ENCODE measurements around the gene CHPF2. TPM values are rescaled to one million over a fixed set of nuclear protein-coding genes. Genes with fewer than 3 reads are reported as not detected.

CHPF2 gene
- total RNA-seq, 1 experiment from 2014 or later: 25.0 TPM

DNA sequence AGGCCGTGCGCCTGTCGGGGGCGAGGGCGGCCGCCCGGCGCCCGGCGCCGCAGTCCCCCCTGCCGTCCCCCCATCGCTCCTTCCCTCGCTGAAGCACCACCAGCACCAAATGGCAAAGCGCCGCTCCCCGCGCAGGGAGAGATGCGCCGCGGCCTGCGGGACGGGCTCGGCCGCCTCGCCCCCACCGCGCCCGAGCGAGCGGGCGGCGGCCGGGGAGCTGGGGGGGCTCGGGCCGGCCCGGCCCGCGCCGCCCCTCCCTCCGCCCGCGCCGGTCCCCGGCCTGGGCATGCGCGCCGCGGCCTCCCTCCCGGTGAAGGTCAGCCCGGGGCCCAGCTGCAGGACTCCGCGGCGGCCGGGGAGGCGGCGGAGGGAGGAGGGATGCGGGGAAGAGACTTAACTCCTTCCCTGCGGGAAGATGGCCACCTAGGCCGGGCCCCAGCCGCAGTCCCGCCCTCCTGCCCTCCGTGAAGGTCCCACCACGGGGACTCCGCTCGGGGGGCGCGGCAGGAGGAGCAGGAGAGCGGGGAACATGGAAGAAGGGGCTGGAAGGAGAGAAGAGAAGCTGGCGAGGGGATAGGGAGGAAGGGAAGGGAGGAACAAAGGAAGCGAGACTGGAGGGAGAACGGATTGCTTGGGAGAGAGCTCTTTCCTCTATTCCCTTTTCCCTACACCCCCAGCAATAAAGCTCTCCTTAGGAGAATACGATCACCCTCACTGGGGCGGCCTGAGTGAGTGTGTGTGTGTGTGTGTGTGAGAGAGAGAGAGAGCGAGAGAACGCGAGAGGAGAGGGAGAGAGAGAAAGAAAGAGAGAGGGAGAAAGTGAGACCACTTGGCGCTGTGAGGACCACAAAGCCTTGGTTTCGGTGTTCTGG lies 19.6 kb downstream of the CHPF2 start:
- Histone ChIP-seq H3K4me3 (ENCODE audit: insufficient read depth, low read depth, low read length) (peak overlapping the region; percentile 52), H3K36me3 (replicated peaks; ENCODE audit: control insufficient read depth, insufficient read depth, low read length) (no peaks in the 10 kb centered on the region), H3K27me3 (ENCODE audit: control insufficient read depth, insufficient read depth, low read length) (peaks cover 50% of the 10 kb centered on the region)
- DNase-seq: peak; percentile 98

DNA sequence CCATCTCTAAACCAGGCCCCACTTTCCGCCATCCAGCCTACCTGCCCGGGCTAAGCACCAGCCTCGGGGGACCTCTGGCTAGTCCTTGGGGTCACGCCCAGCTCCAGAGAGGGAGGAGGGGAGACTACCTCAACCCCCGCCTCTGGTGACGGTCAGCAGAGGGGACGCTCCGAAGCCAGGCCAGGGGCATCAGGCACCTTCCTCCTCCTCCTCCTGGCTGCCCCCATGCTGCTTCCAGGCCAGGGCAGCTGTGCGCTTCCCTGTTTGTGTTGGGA lies 20.2 kb downstream of the CHPF2 start:
- H3K36me3 ChIP-seq (replicated peaks; ENCODE audit: control insufficient read depth, insufficient read depth, low read length): no peaks in the 10 kb centered on the region
- peak overlapping the region; percentile 52 for H3K4me3 ChIP-seq (ENCODE audit: insufficient read depth, low read depth, low read length)
- DNase-seq: peak; percentile 79
- peaks cover 45% of the 10 kb centered on the region for H3K27me3 ChIP-seq (ENCODE audit: control insufficient read depth, insufficient read depth, low read length)

- peaks cover 38% of the 10 kb centered on the region for H3K27me3 ChIP-seq (ENCODE audit: control insufficient read depth, insufficient read depth, low read length)
- peak overlapping the region; percentile 52; the same call in 1 of the 2 replicates for H3K4me3 ChIP-seq (ENCODE audit: insufficient read depth, low read depth, low read length)
- H3K36me3 ChIP-seq (replicated peaks; ENCODE audit: control insufficient read depth, insufficient read depth, low read length): no peaks in the 10 kb centered on the region
- DNase-seq: peak; percentile 87
Observed at GRCh38 chr7:151252961-151253711, 20.9 kb downstream of the CHPF2 start.

GRCh38 chr7:151254316-151254715 lies 22.0 kb downstream of the CHPF2 start:
- DNase-seq: no peak
- no peak overlapping the region for H3K4me3 ChIP-seq (ENCODE audit: insufficient read depth, low read depth, low read length)
- no peaks in the 10 kb centered on the region for H3K36me3 ChIP-seq (replicated peaks; ENCODE audit: control insufficient read depth, insufficient read depth, low read length)
- peaks cover 29% of the 10 kb centered on the region for H3K27me3 ChIP-seq (ENCODE audit: control insufficient read depth, insufficient read depth, low read length)

GRCh38 chr7:151254851-151255250 lies 22.6 kb downstream of the CHPF2 start:
- DNase-seq: no peak
- Histone ChIP-seq H3K4me3 (ENCODE audit: insufficient read depth, low read depth, low read length) (no peak overlapping the region), H3K27me3 (ENCODE audit: control insufficient read depth, insufficient read depth, low read length) (peaks cover 23% of the 10 kb centered on the region), H3K36me3 (replicated peaks; ENCODE audit: control insufficient read depth, insufficient read depth, low read length) (no peaks in the 10 kb centered on the region)

- no peaks in the 10 kb centered on the region for H3K36me3 ChIP-seq (replicated peaks; ENCODE audit: control insufficient read depth, insufficient read depth, low read length)
- DNase-seq: no peak
- peaks cover 18% of the 10 kb centered on the region for H3K27me3 ChIP-seq (ENCODE audit: control insufficient read depth, insufficient read depth, low read length)
- no peak overlapping the region for H3K4me3 ChIP-seq (ENCODE audit: insufficient read depth, low read depth, low read length)
Observed at GRCh38 chr7:151255390-151255789, 23.1 kb downstream of the CHPF2 start.

- H3K36me3 ChIP-seq (replicated peaks; ENCODE audit: control insufficient read depth, insufficient read depth, low read length): no peaks in the 10 kb centered on the region
- no peak for DNase-seq
- H3K27me3 ChIP-seq (ENCODE audit: control insufficient read depth, insufficient read depth, low read length): peaks cover 7% of the 10 kb centered on the region
- no peak overlapping the region for H3K4me3 ChIP-seq (ENCODE audit: insufficient read depth, low read depth, low read length)
Observed at GRCh38 chr7:151256410-151257045, 24.2 kb downstream of the CHPF2 start.

- Histone ChIP-seq H3K4me3 (ENCODE audit: insufficient read depth, low read depth, low read length) (no peak overlapping the region), H3K27me3 (ENCODE audit: control insufficient read depth, insufficient read depth, low read length) (peaks cover 7% of the 10 kb centered on the region), H3K36me3 (replicated peaks; ENCODE audit: control insufficient read depth, insufficient read depth, low read length) (no peaks in the 10 kb centered on the region)
- DNase-seq: no peak
Observed at GRCh38 chr7:151257990-151258389, 25.7 kb downstream of the CHPF2 start.

- H3K27me3 ChIP-seq (ENCODE audit: control insufficient read depth, insufficient read depth, low read length): peaks cover 2% of the 10 kb centered on the region; the same call in 1 of the 2 replicates
- H3K4me3 ChIP-seq (ENCODE audit: insufficient read depth, low read depth, low read length): no peak overlapping the region
- no peak for DNase-seq
- H3K36me3 ChIP-seq (replicated peaks; ENCODE audit: control insufficient read depth, insufficient read depth, low read length): no peaks in the 10 kb centered on the region
Observed at GRCh38 chr7:151260471-151260870, 28.2 kb downstream of the CHPF2 start.

GRCh38 chr7:151260883-151261282 lies 28.6 kb downstream of the CHPF2 start:
- no peak for DNase-seq
- no peak overlapping the region for H3K4me3 ChIP-seq (ENCODE audit: insufficient read depth, low read depth, low read length)
- H3K36me3 ChIP-seq (replicated peaks; ENCODE audit: control insufficient read depth, insufficient read depth, low read length): no peaks in the 10 kb centered on the region
- peaks cover 2% of the 10 kb centered on the region; the same call in 1 of the 2 replicates for H3K27me3 ChIP-seq (ENCODE audit: control insufficient read depth, insufficient read depth, low read length)

DNA sequence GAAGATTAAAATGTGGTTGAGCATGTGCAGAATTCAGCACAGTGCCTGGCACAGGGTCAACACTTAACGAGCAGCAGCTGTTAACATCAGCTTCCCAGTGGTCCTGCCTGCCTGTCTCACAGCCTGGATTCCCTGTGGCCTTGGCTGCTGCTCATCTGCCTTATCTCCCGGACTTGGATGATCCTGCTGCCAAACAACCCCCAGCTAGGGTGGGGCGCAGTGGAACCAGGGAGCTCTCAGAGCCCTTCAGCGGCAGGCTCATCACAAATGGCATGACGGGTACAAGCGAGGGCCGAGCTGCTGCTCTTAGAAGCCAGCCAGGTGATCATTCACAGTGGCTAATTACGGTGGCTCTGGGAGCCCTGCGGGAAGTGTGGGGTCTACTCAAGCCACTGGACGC lies 29.2 kb downstream of the CHPF2 start:
- no peak overlapping the region for H3K4me3 ChIP-seq (ENCODE audit: insufficient read depth, low read depth, low read length)
- H3K36me3 ChIP-seq (replicated peaks; ENCODE audit: control insufficient read depth, insufficient read depth, low read length): no peaks in the 10 kb centered on the region
- no peaks in the 10 kb centered on the region for H3K27me3 ChIP-seq (ENCODE audit: control insufficient read depth, insufficient read depth, low read length)
- DNase-seq: no peak

DNA sequence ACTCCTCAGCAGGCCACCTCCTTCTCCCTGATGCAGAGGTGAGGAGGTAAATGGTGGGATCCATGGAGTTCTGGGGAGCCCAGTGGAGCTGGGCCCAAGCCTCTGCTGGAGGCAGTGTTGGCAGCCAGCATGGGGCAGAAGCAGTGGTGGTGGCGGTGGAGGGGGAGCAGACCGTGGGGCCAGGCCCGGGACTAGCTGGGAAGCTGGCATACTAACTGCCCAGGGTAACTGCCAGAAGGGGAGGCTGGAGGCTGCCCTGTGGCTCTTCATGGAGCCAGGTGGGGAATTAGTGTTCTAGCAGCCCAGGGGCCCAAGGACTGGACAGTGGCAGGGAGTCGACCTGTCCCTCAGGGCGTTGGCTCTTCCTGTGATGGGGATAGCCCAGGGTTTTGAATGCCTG lies 32.3 kb downstream of the CHPF2 start:
- no peak for DNase-seq
- Histone ChIP-seq H3K36me3 (replicated peaks; ENCODE audit: control insufficient read depth, insufficient read depth, low read length) (no peaks in the 10 kb centered on the region), H3K27me3 (ENCODE audit: control insufficient read depth, insufficient read depth, low read length) (no peaks in the 10 kb centered on the region), H3K4me3 (ENCODE audit: insufficient read depth, low read depth, low read length) (no peak overlapping the region)

GRCh38 chr7:151265351-151265931 lies 33.2 kb downstream of the CHPF2 start:
- DNase-seq: no peak
- no peak overlapping the region for H3K4me3 ChIP-seq (ENCODE audit: insufficient read depth, low read depth, low read length)
- no peaks in the 10 kb centered on the region for H3K36me3 ChIP-seq (replicated peaks; ENCODE audit: control insufficient read depth, insufficient read depth, low read length)
- no peaks in the 10 kb centered on the region for H3K27me3 ChIP-seq (ENCODE audit: control insufficient read depth, insufficient read depth, low read length)

GRCh38 chr7:151269511-151269910 lies 37.2 kb downstream of the CHPF2 start:
- no peaks in the 10 kb centered on the region for H3K36me3 ChIP-seq (replicated peaks; ENCODE audit: control insufficient read depth, insufficient read depth, low read length)
- H3K4me3 ChIP-seq (ENCODE audit: insufficient read depth, low read depth, low read length): no peak overlapping the region
- no peaks in the 10 kb centered on the region for H3K27me3 ChIP-seq (ENCODE audit: control insufficient read depth, insufficient read depth, low read length)
- DNase-seq: no peak

Measured in H7 (cell line).